IPS-18c (cell line): ENCODE results near the gene UGT2A3.
"Not testable (repeated sequence)": the region's sequence is repeated elsewhere in the genome, so short reads cannot be mapped to it uniquely, and the experiment has no call there.

Experiments
- H3K4me3 ChIP-seq: 2 replicates; pipeline ENCODE4 v1.7.0; 2013; ENCODE audit warnings: low read depth, mild to moderate bottlenecking, low read length, moderate library complexity; ENCODE audit not compliant: insufficient read depth
- H3K9me3 ChIP-seq: one replicate; pipeline ENCODE4 v1.6.1; 2013; ENCODE audit warnings: mild to moderate bottlenecking, low read length, moderate library complexity; ENCODE audit not compliant: control insufficient read depth, insufficient read depth

Gene UGT2A3

DNA sequence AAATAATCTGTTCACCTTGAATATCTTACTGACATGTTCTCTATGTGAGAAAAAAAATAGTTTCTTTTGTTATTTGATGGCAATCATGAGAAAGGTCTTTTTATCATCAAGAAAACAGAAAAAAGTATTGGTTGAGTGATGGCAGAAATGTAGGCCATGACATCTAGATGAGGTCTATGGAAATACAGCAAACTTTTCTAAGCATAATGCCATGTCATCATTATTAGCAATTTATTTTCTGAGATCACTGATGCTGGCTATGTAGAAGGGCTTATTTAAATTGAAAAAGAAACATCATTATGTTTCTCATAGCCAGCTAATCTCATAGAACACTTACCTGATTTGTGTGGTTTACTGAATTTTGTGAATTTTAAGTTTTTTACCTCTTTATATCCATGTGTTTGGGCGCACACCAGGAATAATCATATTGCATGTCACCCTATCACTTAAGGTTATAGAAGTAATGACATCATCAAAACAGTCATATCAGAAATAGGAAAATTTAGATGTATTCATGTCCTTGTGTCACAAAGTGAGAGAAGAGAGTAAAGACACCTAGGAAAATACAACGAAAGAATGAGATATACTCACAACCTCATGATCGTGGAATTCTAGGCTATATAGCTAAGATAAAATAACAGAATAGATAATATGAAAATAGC, 22.4 kb downstream of the UGT2A3 start:
- H3K9me3 ChIP-seq, result no peaks in the 10 kb centered on the region
- H3K4me3 ChIP-seq, result no peak overlapping the region

DNA sequence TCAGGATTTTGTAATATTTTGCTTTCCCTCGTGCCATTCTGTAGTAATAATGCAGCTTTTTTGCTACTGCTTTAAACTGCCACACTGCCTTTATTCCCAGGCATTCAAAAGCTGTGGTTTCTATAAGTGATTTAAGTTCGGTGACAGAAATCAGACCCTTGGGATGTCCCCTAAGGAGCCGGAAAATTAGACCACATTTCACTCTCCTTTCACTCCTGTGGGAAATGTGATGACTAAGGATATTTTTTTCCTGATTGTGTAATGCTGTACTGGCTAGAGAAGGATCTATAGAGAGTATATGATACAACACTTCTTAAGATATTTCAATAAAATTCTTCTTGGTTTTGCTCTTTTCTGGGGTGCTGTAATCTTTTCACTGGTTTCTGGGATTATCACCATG, 24.4 kb downstream of the UGT2A3 start:
- Histone ChIP-seq H3K9me3 (no peaks in the 10 kb centered on the region), H3K4me3 (no peak overlapping the region)

DNA sequence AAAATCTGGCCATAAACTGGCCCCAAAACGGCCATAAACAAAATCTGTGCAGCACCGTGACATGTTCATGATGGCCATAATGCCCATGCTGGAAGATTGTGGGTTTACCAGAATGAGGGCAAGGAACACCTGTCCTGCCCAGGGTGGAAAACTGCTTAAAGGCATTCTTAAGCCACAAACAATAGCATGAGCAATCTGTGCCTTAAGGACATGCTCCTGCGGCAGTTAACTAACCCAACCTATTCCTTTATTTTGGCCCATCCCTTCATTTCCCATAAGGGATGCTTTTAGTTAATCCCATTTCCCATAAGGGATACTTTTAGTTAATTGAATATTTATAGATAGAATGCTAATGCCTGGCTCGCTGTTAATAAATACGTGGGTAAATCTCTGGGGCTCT, 29.4 kb downstream of the UGT2A3 start:
- not testable (repeated sequence) for H3K4me3 ChIP-seq, H3K9me3 ChIP-seq

DNA sequence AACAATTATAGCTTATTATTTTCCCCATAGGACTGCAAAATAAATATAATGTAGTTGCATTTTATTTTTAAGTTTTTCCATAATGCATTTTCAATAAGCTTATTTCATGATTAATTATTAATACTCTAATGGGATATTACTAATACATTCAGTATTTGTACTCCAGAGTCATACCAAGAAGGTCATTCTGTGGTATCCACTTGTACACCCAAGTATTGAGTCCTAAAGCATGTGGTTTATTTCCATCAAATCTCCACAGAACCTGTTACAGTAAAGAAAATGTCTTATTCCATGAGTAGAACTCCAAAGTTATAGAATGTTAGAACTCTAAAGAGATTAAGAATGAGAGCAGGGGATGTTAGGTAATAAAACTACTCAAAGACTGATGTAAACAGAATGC, 30.6 kb downstream of the UGT2A3 start:
- Histone ChIP-seq H3K9me3 (no peaks in the 10 kb centered on the region), H3K4me3 (no peak overlapping the region)

DNA sequence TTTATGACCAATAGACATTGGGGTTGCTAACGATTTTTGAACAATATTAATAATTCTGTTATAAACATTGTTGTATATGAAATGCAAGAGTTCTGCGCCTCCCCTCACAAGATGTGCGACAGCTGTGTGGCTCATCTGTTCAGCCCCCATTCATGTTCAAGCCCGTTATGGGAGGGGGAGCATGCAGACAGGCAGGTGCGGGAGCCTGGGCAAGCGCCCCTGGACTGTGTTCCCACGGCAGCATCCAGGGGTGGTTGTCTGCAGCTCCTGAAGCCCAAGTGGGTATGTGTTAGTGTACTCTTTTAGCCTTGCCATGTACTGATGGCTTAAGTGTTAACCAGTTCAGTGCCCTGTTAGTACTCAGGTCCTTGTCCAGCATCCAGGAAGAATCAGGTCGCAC, 34.6 kb downstream of the UGT2A3 start:
- no peaks in the 10 kb centered on the region for H3K9me3 ChIP-seq
- H3K4me3 ChIP-seq, result no peak overlapping the region

DNA sequence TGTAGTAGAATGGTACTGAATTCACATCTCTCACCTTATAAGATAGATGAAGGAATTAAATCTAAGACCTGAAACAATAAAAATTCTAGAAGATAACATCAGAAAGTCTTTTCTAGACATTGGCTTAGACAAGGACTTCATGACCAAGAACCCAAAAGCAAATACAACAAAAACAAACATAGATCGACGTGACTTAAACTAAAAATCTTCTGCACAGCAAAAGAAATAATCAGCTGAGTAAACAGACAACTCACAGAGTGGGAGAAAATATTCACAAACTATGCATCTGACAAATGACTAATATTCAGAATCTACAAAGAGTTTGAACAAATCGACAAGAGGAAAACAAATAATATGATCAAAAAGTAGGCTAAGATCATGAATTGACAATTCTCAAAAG, 38.8 kb downstream of the UGT2A3 start:
- Histone ChIP-seq H3K9me3 (no peaks in the 10 kb centered on the region), H3K4me3 (no peak overlapping the region)

DNA sequence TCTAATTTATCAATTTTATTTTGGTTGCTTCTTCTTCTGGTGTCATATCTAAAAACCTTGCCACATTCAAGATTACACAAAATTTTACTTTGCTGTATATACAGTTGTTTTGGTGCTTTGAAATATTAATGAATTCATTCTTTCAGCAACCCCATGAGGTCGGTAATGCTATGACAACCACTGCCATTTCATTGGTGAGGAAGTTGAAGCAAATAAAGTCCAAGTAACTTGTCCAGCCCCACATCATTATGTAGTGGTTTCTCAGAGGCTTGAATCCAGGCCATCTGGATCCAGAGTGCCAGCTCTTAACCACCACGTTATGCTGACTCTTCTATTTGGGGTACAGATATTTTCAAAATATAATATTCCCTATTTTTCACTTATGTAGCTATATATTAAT, 42.2 kb downstream of the UGT2A3 start:
- Histone ChIP-seq H3K4me3 (no peak overlapping the region), H3K9me3 (no peaks in the 10 kb centered on the region)

DNA sequence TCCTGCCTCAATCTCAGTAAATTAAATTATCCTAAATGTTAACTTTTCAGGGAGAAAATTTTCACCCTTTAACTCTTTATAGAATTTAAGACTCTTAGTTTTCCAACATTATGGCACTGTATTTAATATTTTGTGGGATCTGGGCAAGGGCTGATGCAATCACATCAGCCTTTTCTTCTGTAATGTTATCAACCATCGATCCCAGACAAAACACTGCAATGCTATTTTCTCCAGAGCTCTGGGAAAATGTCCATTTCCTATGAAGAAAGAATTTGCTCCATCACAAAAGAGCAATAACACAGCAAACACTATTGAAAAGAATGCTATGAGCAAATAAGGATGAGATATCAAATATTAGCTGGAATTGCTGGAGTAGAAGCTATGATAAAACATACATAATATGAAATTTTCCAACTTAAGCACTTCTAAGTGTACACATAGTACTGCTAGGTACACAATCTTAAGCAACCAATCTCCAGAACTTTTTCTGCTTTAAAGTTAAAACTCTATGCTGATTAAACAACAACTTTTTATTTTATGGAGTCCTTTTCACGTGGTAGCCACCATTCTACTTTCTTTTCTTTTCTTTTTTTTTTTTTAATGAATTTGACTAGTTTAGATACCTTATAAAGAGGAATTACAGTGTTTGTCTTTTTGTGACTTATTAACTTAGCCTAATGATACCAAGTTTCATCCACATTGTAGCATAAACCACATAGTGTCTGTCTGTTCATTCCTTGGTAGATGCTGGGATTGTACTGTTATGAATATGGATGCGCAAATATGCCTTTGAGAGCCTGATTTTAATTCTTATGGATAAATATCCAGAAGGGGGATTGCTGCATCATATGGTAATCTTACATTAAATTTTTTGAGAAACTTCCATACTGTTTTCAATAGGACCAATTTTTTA, 43.6 kb downstream of the UGT2A3 start:
- Histone ChIP-seq H3K4me3 (no peak overlapping the region), H3K9me3 (no peaks in the 10 kb centered on the region)

DNA sequence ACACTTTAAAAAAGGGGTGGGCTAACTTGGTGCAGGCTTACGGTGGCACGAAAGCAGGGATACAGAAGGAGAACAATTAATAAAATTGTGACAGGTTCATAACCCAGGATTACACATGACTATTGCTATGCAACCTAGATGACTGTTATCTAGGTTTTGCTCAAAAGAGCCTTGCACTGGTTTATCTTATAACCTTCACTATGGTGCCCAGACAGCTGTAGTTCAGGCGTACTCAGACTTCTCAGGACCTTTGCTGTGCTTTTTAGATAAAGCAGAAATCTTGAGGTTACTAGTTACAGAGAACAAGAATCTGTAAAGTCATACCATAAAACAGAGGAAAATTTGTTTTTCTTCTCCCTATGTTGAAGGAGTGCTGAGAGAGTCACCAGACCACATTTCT, 44.4 kb downstream of the UGT2A3 start:
- H3K4me3 ChIP-seq, result no peak overlapping the region
- H3K9me3 ChIP-seq, result no peaks in the 10 kb centered on the region

DNA sequence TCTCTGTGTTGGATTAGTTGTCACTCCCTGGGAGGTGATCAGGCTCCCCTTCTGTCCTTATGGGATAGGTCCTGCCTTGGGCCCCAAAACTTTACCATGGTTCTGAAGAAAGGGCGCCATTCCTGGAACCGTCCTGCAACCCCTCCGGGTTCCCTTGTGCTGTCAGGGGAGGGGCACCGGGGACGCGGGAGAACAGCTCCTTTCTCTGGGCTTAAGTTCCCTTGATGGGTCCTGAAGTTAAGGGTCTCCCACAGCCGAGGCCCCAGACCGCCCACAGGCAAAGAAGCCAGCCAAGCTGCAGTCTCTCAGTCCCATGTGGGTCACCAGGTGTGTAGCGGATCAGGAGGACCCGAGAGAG, 44.8 kb downstream of the UGT2A3 start:
- peak overlapping the region; percentile 12; the same call in 1 of the 2 replicates for H3K4me3 ChIP-seq
- H3K9me3 ChIP-seq, result no peaks in the 10 kb centered on the region

DNA sequence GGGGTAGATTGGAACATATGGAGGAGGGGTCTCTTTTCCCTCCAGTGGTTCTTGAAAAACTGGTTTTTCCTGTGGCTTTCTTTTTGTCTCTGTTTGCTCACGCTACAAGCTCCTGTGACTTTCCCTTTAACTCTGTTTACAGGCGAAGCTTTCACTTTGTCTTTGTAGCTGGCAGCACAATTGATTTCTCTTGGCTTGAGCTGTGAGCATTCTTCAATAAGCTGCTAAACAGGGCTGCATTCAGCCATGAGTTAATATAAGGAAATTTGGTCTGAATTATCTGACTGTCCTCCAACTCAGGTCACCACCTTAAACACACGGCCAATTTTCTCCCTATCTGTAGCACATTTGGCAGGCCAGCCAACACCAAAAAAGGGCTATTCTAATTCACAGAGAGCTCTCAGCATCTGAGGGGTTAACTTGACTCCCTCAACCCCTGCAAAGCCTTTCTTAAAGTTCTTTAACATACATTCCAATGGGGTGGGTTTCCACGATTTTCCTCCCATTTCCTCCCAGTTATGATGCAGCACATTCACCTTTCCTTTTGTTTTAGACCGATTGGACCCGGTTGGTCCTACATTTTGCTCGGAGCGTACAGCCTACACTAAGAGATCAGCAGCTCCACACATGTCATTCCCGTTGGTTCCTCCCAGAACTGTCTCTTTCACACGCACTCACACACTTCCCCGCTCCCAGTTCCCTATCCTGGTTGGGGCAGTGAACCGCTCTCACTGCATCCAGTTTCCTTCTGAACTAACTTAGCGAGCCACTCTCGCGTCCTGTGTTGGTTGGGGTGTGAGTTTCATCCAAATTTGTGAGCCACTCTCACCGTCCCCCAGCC, 45.4 kb downstream of the UGT2A3 start:
- H3K9me3 ChIP-seq, result no peaks in the 10 kb centered on the region
- H3K4me3 ChIP-seq, result peak overlapping the region; percentile 12; the same call in 1 of the 2 replicates

DNA sequence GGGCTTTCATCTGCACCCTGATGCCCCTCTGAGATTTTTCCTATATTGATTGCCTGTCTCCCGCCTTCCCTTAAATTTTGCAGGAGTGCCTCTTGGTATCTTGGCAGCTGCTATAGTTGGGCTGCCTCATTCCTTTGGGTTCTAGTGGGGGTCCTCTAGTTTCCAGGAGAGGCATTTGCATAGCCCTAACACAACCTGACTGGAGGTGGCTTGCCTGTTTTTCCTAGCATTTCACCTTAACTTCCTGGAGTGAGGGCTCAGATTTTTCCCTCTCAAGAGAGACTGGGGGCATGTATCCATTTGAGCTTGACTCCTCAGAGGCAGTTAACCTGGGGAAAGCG, 46.0 kb downstream of the UGT2A3 start:
- H3K9me3 ChIP-seq, result no peaks in the 10 kb centered on the region
- H3K4me3 ChIP-seq, result peak overlapping the region; percentile 2; the same call in 1 of the 2 replicates

DNA sequence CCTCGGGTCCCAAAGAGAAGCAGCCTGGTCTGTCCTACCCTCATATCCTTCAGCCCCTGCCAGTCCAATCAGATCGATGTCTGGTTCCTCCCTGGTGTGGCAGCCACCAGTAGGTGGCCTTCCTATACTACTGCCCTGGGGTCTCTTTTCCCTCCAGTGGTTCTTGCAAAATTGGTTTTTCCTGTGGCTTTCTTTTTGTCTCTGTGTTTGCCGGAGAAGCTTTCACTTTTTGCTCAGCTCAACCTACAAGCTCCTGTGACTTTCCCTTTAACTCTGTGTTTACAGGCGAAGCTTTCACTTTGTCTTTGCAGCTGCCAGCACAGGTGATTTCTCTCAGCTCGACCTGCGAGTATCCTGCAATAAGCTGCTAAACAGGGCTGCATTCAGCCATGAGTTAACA, 46.8 kb downstream of the UGT2A3 start:
- H3K4me3 ChIP-seq, result no peak overlapping the region
- H3K9me3 ChIP-seq, result no peaks in the 10 kb centered on the region

DNA sequence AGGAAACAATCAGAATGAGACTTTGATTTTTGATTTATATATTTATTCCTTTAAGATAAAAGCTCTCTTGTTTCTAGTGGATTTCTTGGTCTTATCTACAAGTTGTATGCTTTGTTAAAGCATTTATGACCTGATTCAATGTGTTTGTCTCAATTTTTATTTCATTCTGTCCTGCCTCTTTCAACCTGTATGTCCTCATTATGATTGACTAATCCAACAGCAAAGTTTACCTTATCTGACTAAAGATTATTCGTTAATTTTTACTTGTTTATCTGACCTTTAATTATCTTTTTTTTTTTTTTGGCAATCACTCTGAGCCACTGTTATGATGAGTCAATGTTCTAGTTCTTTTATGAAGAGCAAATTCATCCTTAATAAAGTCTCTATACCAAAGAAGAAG, 54.9 kb downstream of the UGT2A3 start:
- Histone ChIP-seq H3K9me3 (no peaks in the 10 kb centered on the region), H3K4me3 (no peak overlapping the region)

DNA sequence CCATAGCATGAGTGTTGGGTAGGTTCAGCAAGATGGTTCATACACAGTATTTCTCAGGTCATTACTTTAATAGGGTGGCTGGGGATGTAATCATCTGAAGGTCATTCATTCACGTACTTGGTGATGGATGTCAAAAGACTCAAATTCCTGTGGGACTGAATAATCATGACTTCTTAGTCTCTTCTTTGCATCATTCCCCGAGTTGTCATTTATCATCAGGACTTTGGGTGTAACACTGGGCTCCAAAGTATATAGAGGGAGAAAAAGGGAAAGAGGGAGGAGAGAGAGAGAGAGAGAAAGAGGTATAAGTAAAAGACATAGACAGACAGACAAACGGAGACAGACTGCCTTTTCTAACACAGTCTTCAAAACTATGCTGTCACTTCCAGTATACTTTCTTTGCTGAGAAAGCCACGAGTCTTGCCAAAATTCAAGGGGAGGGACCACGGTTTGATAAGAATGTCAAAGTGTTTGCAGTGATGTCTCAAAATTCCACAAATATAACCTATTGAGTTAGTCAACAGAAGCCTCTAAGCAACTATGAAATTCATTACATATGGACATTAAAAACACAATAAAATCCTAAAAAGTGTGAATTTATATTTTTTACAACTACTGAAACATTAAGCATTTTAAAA, 55.9 kb downstream of the UGT2A3 start:
- Histone ChIP-seq H3K9me3 (no peaks in the 10 kb centered on the region), H3K4me3 (no peak overlapping the region)

DNA sequence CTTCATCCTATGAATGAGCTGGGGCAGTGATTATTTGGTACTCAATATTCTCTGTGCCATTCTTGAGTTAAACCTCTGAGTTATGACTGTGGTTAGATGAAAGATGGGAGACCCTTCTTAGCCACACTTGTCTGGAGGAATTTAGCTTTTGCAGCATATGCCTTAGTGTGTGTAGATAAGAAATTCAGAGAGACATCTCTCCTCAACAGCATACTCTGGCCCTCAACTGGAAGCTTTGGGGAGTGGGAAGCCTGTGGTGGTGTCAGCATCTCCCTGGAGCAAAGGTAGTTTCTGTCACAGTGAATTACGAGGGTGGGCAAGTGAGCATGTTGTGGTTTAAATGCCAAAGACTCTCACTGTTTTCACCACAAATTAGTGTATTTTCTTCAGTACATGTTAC, 58.7 kb downstream of the UGT2A3 start:
- Histone ChIP-seq H3K9me3 (no peaks in the 10 kb centered on the region), H3K4me3 (no peak overlapping the region)

DNA sequence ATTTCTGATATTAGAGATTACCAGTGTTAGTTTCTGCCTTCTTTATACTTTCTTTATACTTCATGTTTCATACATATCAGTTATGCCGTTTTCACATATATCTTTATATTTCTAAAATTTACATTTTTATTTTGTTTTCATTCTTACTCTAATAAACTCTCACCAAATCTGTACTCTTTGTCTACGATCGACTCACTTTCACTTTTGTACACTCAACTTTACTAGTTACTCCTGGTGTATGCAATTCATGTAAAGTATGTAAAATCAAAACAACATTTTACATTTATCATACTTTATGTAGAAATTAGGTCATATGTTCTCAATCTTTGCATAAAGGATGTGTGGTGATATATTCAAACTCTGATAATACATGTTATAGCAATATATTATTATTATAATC, 59.9 kb downstream of the UGT2A3 start:
- Histone ChIP-seq H3K4me3 (no peak overlapping the region), H3K9me3 (no peaks in the 10 kb centered on the region)
